GM12891 (cell line): ENCODE results near the gene SMCO4.
"Not testable (repeated sequence)": the region's sequence is repeated elsewhere in the genome, so short reads cannot be mapped to it uniquely, and the experiment has no call there.

ENCODE experiments used
- DNase-seq: peaks from one replicate; pipeline ENCODE4 v3.0.0; 2011; ENCODE audit warnings: low spot score; ENCODE audit not compliant: insufficient read length
- FAIRE-seq: peaks from 2 replicates; lab custom pipeline; 2011; peaks lifted over from hg19 to GRCh38; lab: Jason Lieb, UNC
- PAX5 ChIP-seq: IDR thresholded peaks from 2 replicates; pipeline ENCODE4 v1.6.1; 2011; ENCODE audit warnings: low read length, moderate library complexity, mild to moderate bottlenecking; ENCODE audit not compliant: insufficient read depth, severe bottlenecking
- POLR2A ChIP-seq: IDR thresholded peaks from 2 replicates; pipeline ENCODE4 v1.6.1; 2011; ENCODE audit warnings: low read depth, low read length, control low read depth
- POLR2AphosphoS5 ChIP-seq: IDR thresholded peaks from 2 replicates; pipeline ENCODE4 v1.6.1; 2011; ENCODE audit warnings: low read depth, low read length, control low read depth
- POU2F2 ChIP-seq: IDR thresholded peaks from 2 replicates; pipeline ENCODE4 v1.6.1; 2011; ENCODE audit warnings: low read depth, mild to moderate bottlenecking, control low read depth, low read length, moderate library complexity
- SPI1 ChIP-seq: IDR thresholded peaks from 2 replicates; pipeline ENCODE4 v1.6.1; 2011; ENCODE audit warnings: low read depth, low read length, control low read depth
- TAF1 ChIP-seq: IDR thresholded peaks from 2 replicates; pipeline ENCODE4 v1.6.1; 2011; ENCODE audit warnings: low read depth, low read length, control low read depth

SMCO4 gene

GRCh38 chr11:93541884-93542810 lies 1.0 kb downstream of the SMCO4 start:
- DNase-seq (peak; percentile 43), FAIRE-seq (peak; percentile 69)
- TF ChIP-seq SPI1 (0 out of 2 replicates have a peak, but pooled peaks have one; percentile 2), POU2F2 (no peak)

- DNase-seq (no peak), FAIRE-seq (no peak)
- TF ChIP-seq POLR2AphosphoS5, result no peak
Measured at GRCh38 chr11:93540896-93541553, 2.2 kb downstream of the SMCO4 start.

- DNase-seq (no peak), FAIRE-seq (no peak)
- TF ChIP-seq POLR2A, result no peak
- TF ChIP-seq POU2F2, result no peak
- no peak for TF ChIP-seq TAF1
Measured at GRCh38 chr11:93540337-93540736, 2.9 kb downstream of the SMCO4 start.

GRCh38 chr11:93537767-93538261 lies 5.4 kb downstream of the SMCO4 start:
- no peak for DNase-seq
- no peak for FAIRE-seq
- TF ChIP-seq SPI1 (no peak), POU2F2 (no peak), POLR2AphosphoS5 (no peak), PAX5 (no peak), POLR2A (no peak), TAF1 (no peak)

GRCh38 chr11:93537049-93537448 lies 6.1 kb downstream of the SMCO4 start:
- FAIRE-seq, result no peak
- DNase-seq, result no peak

GRCh38 chr11:93536101-93536861 lies 6.9 kb downstream of the SMCO4 start:
- DNase-seq (no peak), FAIRE-seq (no peak)
- TF ChIP-seq POU2F2, result no peak; the same call in 1 of the 2 replicates
- TF ChIP-seq PAX5, result no peak
- TF ChIP-seq POLR2AphosphoS5, result no peak

More at GRCh38 chr11:93537049-93537448, 6.1 kb downstream of the SMCO4 start:
- TF ChIP-seq SPI1, result no peak
- TF ChIP-seq PAX5, result no peak
- TF ChIP-seq POLR2A, result no peak
- no peak for TF ChIP-seq POU2F2
- TF ChIP-seq POLR2AphosphoS5, result no peak
- TF ChIP-seq TAF1, result no peak

- peak; percentile 87 for FAIRE-seq
- DNase-seq, result not testable (repeated sequence)
Measured at GRCh38 chr11:93535578-93535977, 7.6 kb downstream of the SMCO4 start.

GRCh38 chr11:93532806-93533205 lies 10.4 kb downstream of the SMCO4 start:
- DNase-seq (no peak), FAIRE-seq (no peak)
- TF ChIP-seq PAX5 (no peak), SPI1 (no peak), POU2F2 (no peak), POLR2A (no peak), POLR2AphosphoS5 (no peak), TAF1 (no peak)

GRCh38 chr11:93532281-93532789 lies 10.9 kb downstream of the SMCO4 start:
- DNase-seq (no peak), FAIRE-seq (no peak)
- TF ChIP-seq POLR2A (no peak), SPI1 (no peak), POLR2AphosphoS5 (no peak), POU2F2 (no peak), PAX5 (no peak)

- DNase-seq (no peak), FAIRE-seq (no peak)
- no peak for TF ChIP-seq POLR2AphosphoS5
- TF ChIP-seq TAF1, result no peak
- TF ChIP-seq POU2F2, result no peak
- no peak for TF ChIP-seq SPI1
- TF ChIP-seq PAX5, result no peak
- no peak for TF ChIP-seq POLR2A
Measured at GRCh38 chr11:93530468-93530826, 12.7 kb downstream of the SMCO4 start.
